Measurements from ENCODE around the gene OAS3.

The OAS3 gene

GRCh38 chr12:112961536-112961935, 23.3 kb downstream of the OAS3 start:
- no peak for DNase-seq

DNA sequence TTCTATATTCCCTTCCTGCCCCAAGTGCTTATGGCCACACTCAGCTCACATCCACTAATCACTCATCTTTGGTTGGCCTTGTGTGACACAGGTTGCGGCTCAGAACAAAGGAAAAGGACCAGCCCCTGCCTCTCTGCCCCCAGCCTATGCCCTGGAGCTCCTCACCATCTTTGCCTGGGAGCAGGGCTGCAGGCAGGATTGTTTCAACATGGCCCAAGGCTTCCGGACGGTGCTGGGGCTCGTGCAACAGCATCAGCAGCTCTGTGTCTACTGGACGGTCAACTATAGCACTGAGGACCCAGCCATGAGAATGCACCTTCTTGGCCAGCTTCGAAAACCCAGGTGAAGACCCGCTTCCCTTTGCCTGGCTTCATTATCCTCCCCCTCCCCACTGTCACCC, 24.3 kb downstream of the OAS3 start:
- DNase-seq: no peak

DNA sequence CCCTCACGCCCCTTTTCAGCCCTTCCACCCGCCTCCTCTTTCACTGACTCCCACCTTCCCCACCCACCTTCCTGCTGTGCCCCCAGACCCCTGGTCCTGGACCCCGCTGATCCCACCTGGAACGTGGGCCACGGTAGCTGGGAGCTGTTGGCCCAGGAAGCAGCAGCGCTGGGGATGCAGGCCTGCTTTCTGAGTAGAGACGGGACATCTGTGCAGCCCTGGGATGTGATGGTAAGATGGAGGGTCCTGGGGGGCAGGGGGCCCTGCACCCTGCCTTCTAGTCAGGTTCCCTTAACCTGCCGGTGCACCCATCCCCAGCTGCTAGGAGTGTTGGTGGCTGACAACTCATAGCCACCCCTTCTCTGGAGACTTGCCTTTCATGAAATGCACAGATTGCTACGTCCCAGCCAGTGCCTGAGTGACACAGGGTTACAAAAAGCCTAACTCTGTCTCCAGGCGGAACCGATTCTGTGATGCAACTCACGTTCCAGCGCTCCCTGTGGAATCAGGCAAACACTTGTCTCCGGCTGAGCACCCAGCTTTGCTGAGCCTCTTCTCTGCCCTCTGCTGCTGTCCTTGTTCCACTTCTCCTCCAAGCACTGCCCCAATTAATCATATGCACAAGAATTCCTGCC, 25.1 kb downstream of the OAS3 start:
- DNase-seq: no peak

- no peak for DNase-seq
Observed at GRCh38 chr12:112964067-112964670, 25.9 kb downstream of the OAS3 start.

DNA sequence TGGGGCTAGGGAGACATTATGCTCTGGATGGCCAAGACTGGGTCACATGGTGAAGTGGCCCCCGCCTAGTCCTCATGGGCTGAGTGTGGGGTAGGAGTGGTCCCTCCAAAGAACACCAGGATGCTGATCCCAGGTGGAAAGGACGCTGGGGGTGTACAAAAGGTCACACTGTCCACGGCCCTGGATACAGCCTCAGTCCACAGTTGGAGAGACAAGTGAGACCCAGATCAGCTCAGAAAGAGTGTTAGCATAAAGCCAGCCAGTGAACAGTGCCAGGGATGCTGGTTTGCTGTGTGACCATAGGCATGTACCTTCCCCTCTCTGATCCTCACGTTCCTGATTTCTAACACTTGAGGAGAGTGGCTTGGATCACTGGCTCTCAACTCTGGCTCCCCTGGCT, 26.6 kb downstream of the OAS3 start:
- DNase-seq: no peak

GRCh38 chr12:112965643-112966042, 27.4 kb downstream of the OAS3 start:
- no peak for DNase-seq

GRCh38 chr12:112967306-112967705, 29.0 kb downstream of the OAS3 start:
- DNase-seq: no peak

- no peak for DNase-seq
Observed at GRCh38 chr12:112967858-112968257, 29.6 kb downstream of the OAS3 start.

DNA sequence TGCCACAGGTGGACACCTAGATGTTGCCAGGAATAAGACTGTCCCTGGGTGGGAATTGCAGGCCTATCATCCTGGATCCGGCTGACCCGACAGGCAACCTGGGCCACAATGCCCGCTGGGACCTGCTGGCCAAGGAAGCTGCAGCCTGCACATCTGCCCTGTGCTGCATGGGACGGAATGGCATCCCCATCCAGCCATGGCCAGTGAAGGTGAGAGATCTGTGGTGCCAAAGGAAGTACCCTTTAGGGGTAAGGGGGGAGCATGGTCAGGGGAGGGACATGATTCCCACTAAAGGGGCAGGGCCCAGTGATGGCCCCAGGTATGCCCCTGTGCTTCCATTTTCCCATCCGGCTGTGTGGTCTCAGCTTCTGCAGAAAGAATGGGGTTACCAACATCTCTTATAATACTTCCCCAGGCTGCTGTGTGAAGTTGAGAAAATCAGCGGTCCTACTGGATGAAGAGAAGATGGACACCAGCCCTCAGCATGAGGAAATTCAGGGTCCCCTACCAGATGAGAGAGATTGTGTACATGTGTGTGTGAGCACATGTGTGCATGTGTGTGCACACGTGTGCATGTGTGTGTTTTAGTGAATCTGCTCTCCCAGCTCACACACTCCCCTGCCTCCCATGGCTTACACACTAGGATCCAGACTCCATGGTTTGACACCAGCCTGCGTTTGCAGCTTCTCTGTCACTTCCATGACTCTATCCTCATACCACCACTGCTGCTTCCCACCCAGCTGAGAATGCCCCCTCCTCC, 31.5 kb downstream of the OAS3 start:
- no peak for DNase-seq

- no peak for DNase-seq
Observed at GRCh38 chr12:112970391-112970790, 32.1 kb downstream of the OAS3 start.

DNA sequence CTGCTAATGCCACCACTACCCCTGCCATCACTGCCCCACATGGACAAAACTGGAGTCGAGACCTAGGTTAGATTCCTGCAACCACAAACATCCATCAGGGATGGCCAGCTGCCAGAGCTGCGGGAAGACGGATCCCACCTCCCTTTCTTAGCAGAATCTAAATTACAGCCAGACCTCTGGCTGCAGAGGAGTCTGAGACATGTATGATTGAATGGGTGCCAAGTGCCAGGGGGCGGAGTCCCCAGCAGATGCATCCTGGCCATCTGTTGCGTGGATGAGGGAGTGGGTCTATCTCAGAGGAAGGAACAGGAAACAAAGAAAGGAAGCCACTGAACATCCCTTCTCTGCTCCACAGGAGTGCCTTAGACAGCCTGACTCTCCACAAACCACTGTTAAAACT, 33.0 kb downstream of the OAS3 start:
- DNase-seq: no peak

DNA sequence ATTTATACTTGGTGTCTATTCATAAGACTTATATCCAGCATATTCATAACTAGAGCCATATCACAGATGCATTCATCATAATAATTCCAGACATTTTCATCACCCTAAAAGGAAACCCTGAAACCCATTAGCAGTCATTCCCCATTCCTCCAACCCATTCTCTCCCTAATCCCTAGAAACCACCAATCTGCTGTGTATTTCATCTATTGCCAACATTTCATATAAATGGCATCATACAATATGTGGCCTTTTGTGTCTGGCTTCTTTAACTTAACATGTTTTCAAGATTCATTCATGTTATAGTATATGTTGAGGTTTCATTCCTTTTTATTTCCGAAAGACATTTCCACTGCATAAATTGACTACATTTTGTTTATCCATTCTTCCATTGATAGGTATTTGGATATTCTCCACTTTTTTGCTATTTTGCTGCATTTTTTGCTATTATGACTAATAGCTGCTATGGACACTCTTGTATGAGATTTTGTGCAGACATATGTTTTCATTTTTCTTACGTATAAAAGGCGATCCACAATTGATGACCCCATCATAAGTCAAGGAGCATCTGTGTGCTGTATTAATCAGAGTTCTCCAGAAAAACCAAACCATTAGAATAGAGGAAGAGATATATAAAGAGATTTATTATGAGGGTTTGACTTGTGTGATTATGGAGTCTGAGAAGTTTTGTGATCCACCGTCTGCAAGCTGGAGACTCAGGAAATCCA, 34.9 kb downstream of the OAS3 start:
- no peak for DNase-seq

GRCh38 chr12:112973818-112974231, 35.6 kb downstream of the OAS3 start:
- DNase-seq: no peak

GRCh38 chr12:112974904-112975303, 36.6 kb downstream of the OAS3 start:
- DNase-seq: no peak

DNA sequence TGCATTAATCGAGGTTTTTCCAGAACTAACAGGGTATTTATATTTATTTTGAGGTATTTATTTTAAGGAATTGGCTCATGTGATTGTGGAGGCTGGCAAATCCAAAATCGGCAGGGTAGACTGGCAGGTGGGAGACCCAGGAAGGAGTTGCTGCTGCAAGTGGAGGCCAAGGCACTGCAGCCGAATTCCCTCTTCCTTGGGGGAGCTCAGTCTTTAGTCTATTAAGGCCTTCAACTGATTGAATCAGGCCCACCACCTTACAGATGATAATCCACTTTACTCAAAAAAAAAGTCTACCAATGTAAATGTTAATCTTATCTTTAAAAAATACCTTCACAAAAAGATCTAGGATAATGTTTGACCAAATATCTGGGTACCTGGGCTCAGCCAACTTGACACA, 38.9 kb downstream of the OAS3 start:
- no peak for DNase-seq

DNA sequence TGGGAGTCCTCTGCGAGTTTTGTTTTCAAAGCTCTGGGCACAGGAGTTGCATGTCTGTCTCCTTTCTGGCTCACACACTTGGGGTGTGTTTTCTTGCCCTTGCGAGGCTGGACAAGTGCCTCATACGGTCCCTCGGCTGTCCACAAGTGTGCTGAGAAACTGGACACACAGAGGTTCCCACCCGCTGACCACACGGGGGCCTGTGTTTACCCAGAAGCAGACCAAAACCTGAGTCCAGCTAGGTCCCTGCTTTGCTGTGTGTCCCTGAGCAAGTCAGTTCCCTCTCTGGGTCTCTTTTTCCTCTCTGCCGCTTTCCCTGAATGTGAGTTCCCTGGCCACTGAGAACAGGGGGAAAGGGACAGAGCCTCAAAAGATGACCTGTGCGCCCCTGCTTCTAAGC, 39.4 kb downstream of the OAS3 start:
- DNase-seq: no peak

DNA sequence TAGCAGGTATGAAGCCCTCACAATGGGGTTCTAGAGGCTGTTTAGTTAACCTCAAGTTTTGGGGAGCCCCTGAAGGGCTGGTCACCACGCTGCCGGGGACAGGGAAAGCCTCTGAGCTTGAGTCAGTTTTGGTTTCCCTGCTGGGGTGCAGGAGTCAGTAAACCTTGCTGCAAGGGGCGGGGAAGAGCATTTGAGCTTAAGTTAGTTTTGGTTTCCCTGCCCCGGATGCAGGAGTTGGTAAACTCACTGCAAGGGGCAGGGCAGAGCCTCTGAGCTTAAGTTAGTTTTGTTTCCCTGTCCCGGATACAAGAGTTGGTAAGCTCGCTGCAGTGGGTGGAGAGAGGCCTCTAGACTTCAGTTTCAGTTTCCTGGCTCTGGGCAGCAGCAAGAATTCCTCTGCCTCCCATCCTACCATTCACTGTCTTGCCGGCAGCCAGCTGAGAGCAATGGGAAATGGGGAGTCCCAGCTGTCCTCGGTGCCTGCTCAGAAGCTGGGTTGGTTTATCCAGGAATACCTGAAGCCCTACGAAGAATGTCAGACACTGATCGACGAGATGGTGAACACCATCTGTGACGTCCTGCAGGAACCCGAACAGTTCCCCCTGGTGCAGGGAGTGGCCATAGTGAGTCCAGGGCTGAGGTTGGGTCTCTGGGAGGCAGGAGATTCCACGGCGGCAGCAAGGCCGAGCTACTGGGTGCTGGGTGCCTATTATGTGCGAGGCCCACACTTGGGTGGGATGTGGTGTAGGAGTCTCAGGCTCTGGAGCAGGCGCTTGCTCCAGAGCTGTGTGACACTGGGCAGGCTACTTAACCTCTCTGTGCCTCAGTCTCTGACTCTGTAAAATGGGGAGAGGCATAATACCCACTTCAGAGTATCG, 40.1 kb downstream of the OAS3 start, which contains the start of gene OAS2:
Gene OAS2 (plus strand): TSS at position 357 of the 878 bp plus-strand sequence. CDS start 90 bp downstream, at position 447.
- DNase-seq: no peak

DNA sequence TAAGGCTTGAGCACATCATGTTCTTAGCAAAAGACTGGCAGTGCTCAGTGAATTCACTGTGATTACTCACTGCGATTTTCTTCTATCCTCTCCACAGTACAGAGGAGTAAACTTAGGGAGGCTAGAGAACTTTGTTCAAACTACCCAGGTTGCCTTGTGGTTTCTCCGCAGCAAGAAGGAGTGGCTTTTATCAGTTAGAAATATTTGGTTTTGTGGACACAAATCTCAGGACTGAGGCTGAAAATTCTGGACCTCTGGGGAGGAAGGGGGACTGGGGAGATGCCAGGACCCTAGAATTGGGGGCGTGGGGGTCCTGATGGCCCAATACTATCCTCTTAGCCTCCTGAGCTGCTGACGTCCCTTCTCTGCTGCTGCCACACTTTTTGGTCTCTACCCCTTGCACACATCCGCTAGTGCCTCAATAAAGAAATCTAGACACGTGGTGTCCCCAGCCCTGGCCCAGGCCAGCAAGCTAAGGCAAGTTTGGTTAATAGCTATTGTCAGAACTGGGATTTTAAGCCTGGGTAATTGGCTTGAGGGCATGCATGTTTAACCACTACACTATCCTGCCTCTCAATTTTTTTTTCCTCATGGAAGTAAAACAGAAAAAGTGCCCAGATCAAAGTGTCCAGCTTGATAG, 40.9 kb downstream of the OAS3 start:
- no peak for DNase-seq

DNA sequence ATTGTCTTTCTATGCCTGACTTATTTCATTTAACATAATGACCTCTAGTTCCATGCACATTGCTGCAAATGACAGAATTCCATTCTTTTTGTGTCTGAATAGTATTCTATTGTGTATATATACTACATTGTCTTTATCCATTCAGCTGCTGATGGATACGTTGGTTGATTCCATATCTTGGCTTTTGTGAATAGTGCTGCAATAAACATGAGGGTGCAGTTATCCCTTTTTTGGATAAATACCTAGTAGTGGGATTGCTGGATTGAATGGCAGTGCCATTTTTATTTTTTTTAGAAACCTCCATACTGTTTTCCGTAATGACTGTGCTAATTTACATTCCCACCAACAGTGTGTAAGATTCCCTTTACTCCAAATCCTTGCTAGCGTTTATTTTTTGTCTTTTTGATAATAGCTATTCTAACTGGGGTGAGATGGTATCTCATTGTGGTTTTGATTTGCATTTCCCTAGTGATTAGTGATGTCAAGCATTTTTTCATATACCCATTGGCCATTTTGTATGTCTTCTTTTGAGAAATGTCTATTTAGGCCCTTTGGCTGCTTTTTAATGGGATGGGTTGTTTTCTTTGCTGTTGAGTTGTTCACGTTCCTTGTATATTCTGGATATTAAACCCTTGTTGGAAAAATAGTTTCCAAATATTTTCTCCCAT, 42.4 kb downstream of the OAS3 start:
- no peak for DNase-seq

- no peak for DNase-seq
Observed at GRCh38 chr12:112985642-112986290, 47.5 kb downstream of the OAS3 start.

GRCh38 chr12:112986291-112986800, 48.1 kb downstream of the OAS3 start:
- DNase-seq: no peak

All from NCI-H1092 (cell line).